SK-N-SH (cell line): Measurements from ENCODE around the gene SCGB1D2. TPM values are rescaled to one million over a fixed set of nuclear protein-coding genes. Genes with fewer than 3 reads are reported as not detected.

Experiments used
- CTCF ChIA-PET: fragments of 300-600, 350-600 bp; formaldehyde crosslinking; extraction: SDS; loops from one replicate; lab custom pipeline; 2021; lab: Yijun Ruan, JAX
- POLR2A ChIA-PET: fragments of 350-600 bp; sonication (Branson Sonifier 250); formaldehyde crosslinking; extraction: SDS; loops from one replicate; lab custom pipeline; 2020; ENCODE audit warnings: antibody characterized with exemption, inconsistent platforms; lab: Yijun Ruan, JAX
- DNase-seq: peaks from one replicate; pipeline ENCODE4 v3.0.0; 2012
- H2AFZ ChIP-seq: fragments of 200-600 bp; sonication (generic); 2 replicates; pipeline ENCODE4 v1.8.1; 2016; ENCODE audit warnings: antibody characterized with exemption, mild to moderate bottlenecking, low read depth
- H3F3A ChIP-seq: fragments of 200-600 bp; sonication (generic); replicated peaks from 2 replicates; pipeline ENCODE3; 2016; ENCODE audit warnings: antibody characterized with exemption, mild to moderate bottlenecking; ENCODE audit not compliant: insufficient read depth
- H3K27ac ChIP-seq, 2 experiments: fragments of 200-500 bp in 1 of 2; fragments of 200-600 bp in 1 of 2; sonication (Bioruptor generic) in 1 of 2; sonication (generic), shearing (Covaris generic) in 1 of 2; 2 replicates each; pipeline versions ENCODE4 v1.5.1 to v1.6.1; 2014 to 2016; ENCODE audit warnings: low read depth in 2 of 2, inconsistent platforms in 1 of 2, low read length in 1 of 2, mild to moderate bottlenecking in 1 of 2, mixed read lengths in 1 of 2
- H3K27me3 ChIP-seq: fragments of 200-600 bp; sonication (generic), shearing (Covaris generic); 2 replicates; pipeline ENCODE4 v1.6.1; 2016; ENCODE audit warnings: mixed run types; ENCODE audit not compliant: insufficient read depth
- H3K36me3 ChIP-seq, 2 experiments: fragments of 200-500 bp in 1 of 2; fragments of 200-600 bp in 1 of 2; sonication (Bioruptor generic) in 1 of 2; sonication (generic) in 1 of 2; replicated peaks in 1 of 2; 2 replicates each; pipeline versions ENCODE3 to v1.5.1; 2014 to 2016; ENCODE audit warnings: low read length in 1 of 2, mild to moderate bottlenecking in 1 of 2; ENCODE audit not compliant: insufficient read depth in 2 of 2, control insufficient read depth in 1 of 2
- H3K4me1 ChIP-seq, 2 experiments: fragments of 200-500 bp in 1 of 2; fragments of 200-600 bp in 1 of 2; sonication (Bioruptor generic) in 1 of 2; sonication (generic), shearing (Covaris generic) in 1 of 2; 2 replicates each; pipeline versions ENCODE4 v1.5.1 to v1.6.1; 2014 to 2016; ENCODE audit warnings: low read depth in 1 of 2, low read length in 1 of 2, mixed run types in 1 of 2; ENCODE audit not compliant: insufficient read depth in 2 of 2, control insufficient read depth in 1 of 2
- H3K4me2 ChIP-seq: fragments of 200-600 bp; sonication (generic), shearing (Covaris generic); 2 replicates; pipeline ENCODE4 v1.6.1; 2017; ENCODE audit warnings: mixed run types
- H3K4me3 ChIP-seq, 2 experiments: fragments of 200-500 bp in 1 of 2; fragments of 200-600 bp in 1 of 2; sonication (Bioruptor generic) in 1 of 2; sonication (generic), shearing (Covaris generic) in 1 of 2; 2 replicates each; pipeline versions ENCODE4 v1.5.1 to v1.8.1; 2014 to 2016; ENCODE audit warnings: low read depth in 2 of 2, inconsistent platforms in 1 of 2, low read length in 1 of 2, mild to moderate bottlenecking in 1 of 2, mixed read lengths in 1 of 2, moderate library complexity in 1 of 2
- H3K79me2 ChIP-seq: fragments of 200-600 bp; sonication (generic); 2 replicates; pipeline ENCODE4 v1.8.1; 2017; ENCODE audit warnings: mild to moderate bottlenecking; ENCODE audit not compliant: insufficient read depth
- H3K9ac ChIP-seq: fragments of 200-600 bp; sonication (generic); 2 replicates; pipeline ENCODE4 v1.6.1; 2017; ENCODE audit warnings: mixed run types
- H3K9me2 ChIP-seq: fragments of 200-600 bp; sonication (generic); 2 replicates; pipeline ENCODE4 v1.6.1; 2017; ENCODE audit warnings: mixed run types
- H3K9me3 ChIP-seq: fragments of 200-600 bp; sonication (generic); 2 replicates; pipeline ENCODE4 v1.6.1; 2017; ENCODE audit warnings: mixed run types, mild to moderate bottlenecking, moderate library complexity
- H4K20me1 ChIP-seq: fragments of 200-600 bp; sonication (generic); 2 replicates; pipeline ENCODE4 v1.6.1; 2017; ENCODE audit warnings: mild to moderate bottlenecking, mixed run types; ENCODE audit not compliant: insufficient read depth
- EZH2phosphoT487 ChIP-seq: fragments of 200-600 bp; sonication (generic); IDR thresholded peaks from 2 replicates; pipeline ENCODE4 v1.6.1; 2017; ENCODE audit warnings: low read depth, mixed run types, mild to moderate bottlenecking, antibody characterized with exemption, moderate library complexity, borderline replicate concordance
- FOXJ3 ChIP-seq: sonication (generic); formaldehyde crosslinking; IDR thresholded peaks from 2 replicates; pipeline ENCODE4 v1.5.1; 2020; ENCODE audit warnings: mild to moderate bottlenecking, missing genetic modification reagents
- FOXM1 ChIP-seq: IDR thresholded peaks from 2 replicates; pipeline ENCODE4 v1.4.0; 2012; ENCODE audit warnings: low read depth, mild to moderate bottlenecking
- GABPA ChIP-seq: IDR thresholded peaks from 2 replicates; pipeline ENCODE4 v1.4.0; 2012; ENCODE audit warnings: low read depth, mild to moderate bottlenecking
- GATA2 ChIP-seq: sonication (generic); formaldehyde crosslinking; IDR thresholded peaks from 2 replicates; pipeline ENCODE4 v1.5.0; 2020; ENCODE audit warnings: mild to moderate bottlenecking, missing genetic modification reagents
- JUND ChIP-seq: IDR thresholded peaks from 2 replicates; pipeline ENCODE4 v1.4.0; 2012
- MEF2A ChIP-seq: IDR thresholded peaks from 2 replicates; pipeline ENCODE4 v1.4.0; 2012; ENCODE audit warnings: low read depth, borderline replicate concordance
- MXI1 ChIP-seq: IDR thresholded peaks from 2 replicates; pipeline ENCODE4 v1.6.1; 2012; ENCODE audit warnings: mild to moderate bottlenecking, low read depth, low read length, improper control_type of control experiment
- NFIC ChIP-seq: IDR thresholded peaks from 2 replicates; pipeline ENCODE4 v1.4.0; 2012; ENCODE audit warnings: borderline replicate concordance
- NRF1 ChIP-seq: IDR thresholded peaks from 2 replicates; pipeline ENCODE4 v1.6.1; 2012; ENCODE audit warnings: low read depth, mild to moderate bottlenecking, low read length
- RAD21 ChIP-seq: IDR thresholded peaks from 2 replicates; pipeline ENCODE4 v1.6.1; 2012; ENCODE audit warnings: mild to moderate bottlenecking, low read length
- RCOR1 ChIP-seq: fragments of 150-350 bp; IDR thresholded peaks from 2 replicates; pipeline ENCODE4 v1.6.1; 2017; ENCODE audit warnings: antibody characterized with exemption, low read length
- RFX5 ChIP-seq: IDR thresholded peaks from 2 replicates; pipeline ENCODE4 v1.6.1; 2012; ENCODE audit warnings: mild to moderate bottlenecking, improper control_type of control experiment, low read length
- RXRA ChIP-seq: IDR thresholded peaks from 2 replicates; pipeline ENCODE4 v1.4.0; 2012; ENCODE audit warnings: low read depth, mild to moderate bottlenecking, borderline replicate concordance
- SMC3 ChIP-seq: IDR thresholded peaks from 2 replicates; pipeline ENCODE4 v1.6.1; 2012; ENCODE audit warnings: low read depth, low read length, improper control_type of control experiment
- TAF1 ChIP-seq: IDR thresholded peaks from 2 replicates; pipeline ENCODE4 v1.6.1; 2012; ENCODE audit warnings: low read depth, mild to moderate bottlenecking, low read length, moderate library complexity, borderline replicate concordance
- TEAD4 ChIP-seq: IDR thresholded peaks from 2 replicates; pipeline ENCODE4 v1.4.0; 2012; ENCODE audit warnings: mild to moderate bottlenecking, borderline replicate concordance; ENCODE audit not compliant: insufficient read depth
- YY1 ChIP-seq: IDR thresholded peaks from 2 replicates; pipeline ENCODE4 v1.4.0; 2012; ENCODE audit warnings: low read depth, mild to moderate bottlenecking
- WGBS: methylation state at CpG from one replicate; pipeline ENCODE4 v1.1.6; 2017; ENCODE audit warnings: low lambda C conversion rate; 5-methylcytosine and 5-hydroxymethylcytosine counted together
- polyA plus RNA-seq, 3 experiments: library from polyadenylated mRNA; depleted of rRNA; stranded (reverse); fragments of >200 nt; gene quantifications; 2 replicates each; pipeline ENCODE4 v1.2.3, GENCODE V29; 2012
- TF ChIP-seq, protein P1 (sequence below): IDR thresholded peaks from 2 replicates; pipeline ENCODE4 v1.4.0; 2012; ENCODE audit warnings: low read depth, borderline replicate concordance
- TF ChIP-seq, protein P2 (sequence below): IDR thresholded peaks from 2 replicates; pipeline ENCODE4; 2012
- TF ChIP-seq, protein P3 (sequence below): IDR thresholded peaks from 2 replicates; pipeline ENCODE4 v1.4.0; 2012; ENCODE audit warnings: low read depth
- TF ChIP-seq, protein P4 (sequence below): fragments of 150-350 bp; IDR thresholded peaks from 2 replicates; pipeline ENCODE4 v1.6.1; 2016; ENCODE audit warnings: mild to moderate bottlenecking, low read depth, low read length
- TF ChIP-seq, protein P5 (sequence below): fragments of 200-600 bp; sonication (generic); IDR thresholded peaks from 2 replicates; pipeline ENCODE4 v1.6.1; 2017; ENCODE audit warnings: antibody characterized with exemption, mild to moderate bottlenecking, moderate library complexity

The SCGB1D2 gene
- polyA plus RNA-seq, 1 of the 3 experiments (the other 2 are of a cell fraction): not detected

DNA sequence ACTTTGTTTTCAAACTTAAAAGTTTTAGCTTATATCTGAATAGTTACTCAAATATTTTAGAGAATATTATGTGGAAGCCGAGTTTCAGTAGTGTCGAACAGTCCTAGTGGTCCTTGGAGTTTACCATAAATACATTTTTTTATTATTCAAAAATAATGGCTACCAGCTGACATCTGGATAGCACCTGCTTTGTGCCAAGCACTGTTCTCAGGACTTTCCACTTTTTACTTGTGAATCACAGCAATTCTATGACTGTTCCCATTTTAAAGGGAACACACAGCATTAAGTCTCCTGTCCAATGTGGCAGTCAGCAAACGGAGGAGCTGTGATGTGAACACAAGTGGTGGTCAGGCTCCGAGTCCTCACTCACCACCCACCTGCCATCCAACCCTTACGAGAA is 37.6 kb upstream of the SCGB1D2 start:
- Histone ChIP-seq H3F3A (no peaks in the 10 kb centered on the region), H3K9ac (no peak overlapping the region), H3K9me2 (no peaks in the 10 kb centered on the region), H2AFZ (no peak overlapping the region), H3K9me3 (no peaks in the 10 kb centered on the region), H3K27me3 (peaks cover 7% of the 10 kb centered on the region; the same call in 1 of the 2 replicates), H3K4me2 (no peak overlapping the region), H3K79me2 (no peaks in the 10 kb centered on the region), H3K36me3 (no peaks in the 10 kb centered on the region), H3K27ac (no peak overlapping the region), H4K20me1 (no peaks in the 10 kb centered on the region), H3K4me3 (no peak overlapping the region), H3K4me1 (no peaks in the 10 kb centered on the region)
- 41% methylated on average over 5 of the region's 5 CpGs for WGBS
- TF ChIP-seq TAF1 (no peak), GATA2 (CRISPR knock-in tag) (no peak), RFX5 (no peak), FOXJ3 (no peak), TEAD4 (no peak), FOXM1 (no peak), MXI1 (no peak), NRF1 (no peak), JUND (no peak), MEF2A (no peak), YY1 (no peak), RAD21 (no peak), RXRA (no peak), RCOR1 (no peak), NFIC (no peak)
- TF ChIP-seq, protein P1, sequence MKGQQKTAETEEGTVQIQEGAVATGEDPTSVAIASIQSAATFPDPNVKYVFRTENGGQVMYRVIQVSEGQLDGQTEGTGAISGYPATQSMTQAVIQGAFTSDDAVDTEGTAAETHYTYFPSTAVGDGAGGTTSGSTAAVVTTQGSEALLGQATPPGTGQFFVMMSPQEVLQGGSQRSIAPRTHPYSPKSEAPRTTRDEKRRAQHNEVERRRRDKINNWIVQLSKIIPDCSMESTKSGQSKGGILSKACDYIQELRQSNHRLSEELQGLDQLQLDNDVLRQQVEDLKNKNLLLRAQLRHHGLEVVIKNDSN: no peak
- TF ChIP-seq, protein P2, sequence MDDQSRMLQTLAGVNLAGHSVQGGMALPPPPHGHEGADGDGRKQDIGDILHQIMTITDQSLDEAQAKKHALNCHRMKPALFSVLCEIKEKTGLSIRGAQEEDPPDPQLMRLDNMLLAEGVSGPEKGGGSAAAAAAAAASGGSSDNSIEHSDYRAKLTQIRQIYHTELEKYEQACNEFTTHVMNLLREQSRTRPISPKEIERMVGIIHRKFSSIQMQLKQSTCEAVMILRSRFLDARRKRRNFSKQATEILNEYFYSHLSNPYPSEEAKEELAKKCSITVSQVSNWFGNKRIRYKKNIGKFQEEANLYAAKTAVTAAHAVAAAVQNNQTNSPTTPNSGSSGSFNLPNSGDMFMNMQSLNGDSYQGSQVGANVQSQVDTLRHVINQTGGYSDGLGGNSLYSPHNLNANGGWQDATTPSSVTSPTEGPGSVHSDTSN: no peak
- TF ChIP-seq, protein P3, sequence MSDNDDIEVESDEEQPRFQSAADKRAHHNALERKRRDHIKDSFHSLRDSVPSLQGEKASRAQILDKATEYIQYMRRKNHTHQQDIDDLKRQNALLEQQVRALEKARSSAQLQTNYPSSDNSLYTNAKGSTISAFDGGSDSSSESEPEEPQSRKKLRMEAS: no peak
- CTCF ChIA-PET: interaction anchor here (0.8 to 1.6 kb wide), 5 partner anchors 13 to 106 kb away, joined by 3 to 6 read pairs (median 3); no protein-coding TSS in a partner anchor
- POLR2A ChIA-PET: no interaction called here
- DNase-seq: no peak

DNA sequence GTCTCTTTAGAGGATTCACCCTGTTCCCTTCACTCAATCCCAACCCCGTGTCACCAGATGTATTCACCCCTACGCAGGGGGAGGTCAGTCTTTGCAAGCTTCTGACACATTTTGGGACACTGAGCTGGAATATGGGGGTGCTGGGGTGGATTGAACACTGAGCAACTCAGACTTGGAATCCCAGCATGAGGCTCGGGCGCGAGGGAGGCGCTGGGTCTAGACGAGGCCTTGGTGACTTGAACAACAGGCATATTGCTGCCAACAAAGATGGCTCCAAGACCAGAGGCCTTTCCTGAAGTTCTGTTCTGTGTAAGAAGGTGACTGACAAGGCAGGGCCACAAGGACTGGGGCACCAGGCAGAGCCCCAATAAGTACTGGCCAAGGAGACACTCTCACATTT is 36.6 kb upstream of the SCGB1D2 start:
- ChIA-PET POLR2A (no interaction called here), CTCF (interaction anchor here (1.2 to 1.6 kb wide), 2 partner anchors 34 to 97 kb away, joined by 3 to 6 read pairs; no protein-coding TSS in a partner anchor)
- Histone ChIP-seq H3K9me3 (no peaks in the 10 kb centered on the region), H2AFZ (no peak overlapping the region), H3K4me3 (no peak overlapping the region), H3K9me2 (no peaks in the 10 kb centered on the region), H3K36me3 (no peaks in the 10 kb centered on the region), H3K27ac (no peak overlapping the region), H3F3A (no peaks in the 10 kb centered on the region), H3K79me2 (no peaks in the 10 kb centered on the region), H4K20me1 (no peaks in the 10 kb centered on the region), H3K9ac (no peak overlapping the region), H3K27me3 (peaks cover 13% of the 10 kb centered on the region), H3K4me2 (no peak overlapping the region), H3K4me1 (no peaks in the 10 kb centered on the region)
- WGBS: 43% methylated on average over 5 of the region's 7 CpGs
- no peak for TF ChIP-seq FOXM1
- TF ChIP-seq, protein P4, sequence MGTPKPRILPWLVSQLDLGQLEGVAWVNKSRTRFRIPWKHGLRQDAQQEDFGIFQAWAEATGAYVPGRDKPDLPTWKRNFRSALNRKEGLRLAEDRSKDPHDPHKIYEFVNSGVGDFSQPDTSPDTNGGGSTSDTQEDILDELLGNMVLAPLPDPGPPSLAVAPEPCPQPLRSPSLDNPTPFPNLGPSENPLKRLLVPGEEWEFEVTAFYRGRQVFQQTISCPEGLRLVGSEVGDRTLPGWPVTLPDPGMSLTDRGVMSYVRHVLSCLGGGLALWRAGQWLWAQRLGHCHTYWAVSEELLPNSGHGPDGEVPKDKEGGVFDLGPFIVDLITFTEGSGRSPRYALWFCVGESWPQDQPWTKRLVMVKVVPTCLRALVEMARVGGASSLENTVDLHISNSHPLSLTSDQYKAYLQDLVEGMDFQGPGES: no peak
- TF ChIP-seq RCOR1: no peak
- no peak for TF ChIP-seq MEF2A
- no peak for TF ChIP-seq GABPA
- TF ChIP-seq TEAD4: no peak
- no peak for TF ChIP-seq RAD21
- TF ChIP-seq EZH2phosphoT487: no peak
- TF ChIP-seq, protein P5, sequence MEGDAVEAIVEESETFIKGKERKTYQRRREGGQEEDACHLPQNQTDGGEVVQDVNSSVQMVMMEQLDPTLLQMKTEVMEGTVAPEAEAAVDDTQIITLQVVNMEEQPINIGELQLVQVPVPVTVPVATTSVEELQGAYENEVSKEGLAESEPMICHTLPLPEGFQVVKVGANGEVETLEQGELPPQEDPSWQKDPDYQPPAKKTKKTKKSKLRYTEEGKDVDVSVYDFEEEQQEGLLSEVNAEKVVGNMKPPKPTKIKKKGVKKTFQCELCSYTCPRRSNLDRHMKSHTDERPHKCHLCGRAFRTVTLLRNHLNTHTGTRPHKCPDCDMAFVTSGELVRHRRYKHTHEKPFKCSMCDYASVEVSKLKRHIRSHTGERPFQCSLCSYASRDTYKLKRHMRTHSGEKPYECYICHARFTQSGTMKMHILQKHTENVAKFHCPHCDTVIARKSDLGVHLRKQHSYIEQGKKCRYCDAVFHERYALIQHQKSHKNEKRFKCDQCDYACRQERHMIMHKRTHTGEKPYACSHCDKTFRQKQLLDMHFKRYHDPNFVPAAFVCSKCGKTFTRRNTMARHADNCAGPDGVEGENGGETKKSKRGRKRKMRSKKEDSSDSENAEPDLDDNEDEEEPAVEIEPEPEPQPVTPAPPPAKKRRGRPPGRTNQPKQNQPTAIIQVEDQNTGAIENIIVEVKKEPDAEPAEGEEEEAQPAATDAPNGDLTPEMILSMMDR: no peak
- TF ChIP-seq SMC3: no peak
- no peak for TF ChIP-seq FOXJ3
- TF ChIP-seq MXI1: no peak
- no peak for DNase-seq
